D721Med (cell line): Measurements from ENCODE around the gene MBNL2.

Experiments
- DNase-seq: peaks from one replicate; pipeline ENCODE4 v3.0.0; 2011; ENCODE audit warnings: low spot score; ENCODE audit not compliant: insufficient read length
- FAIRE-seq: peaks from 2 replicates; lab custom pipeline; 2011; peaks lifted over from hg19 to GRCh38; lab: Jason Lieb, UNC
- TF ChIP-seq, protein P1 (sequence below): IDR thresholded peaks from 2 replicates; pipeline ENCODE4 v1.5.1; 2012; ENCODE audit warnings: mild to moderate bottlenecking, control low read depth; ENCODE audit not compliant: insufficient read depth; ENCODE audit errors: missing control alignments

MBNL2 gene, protein sequence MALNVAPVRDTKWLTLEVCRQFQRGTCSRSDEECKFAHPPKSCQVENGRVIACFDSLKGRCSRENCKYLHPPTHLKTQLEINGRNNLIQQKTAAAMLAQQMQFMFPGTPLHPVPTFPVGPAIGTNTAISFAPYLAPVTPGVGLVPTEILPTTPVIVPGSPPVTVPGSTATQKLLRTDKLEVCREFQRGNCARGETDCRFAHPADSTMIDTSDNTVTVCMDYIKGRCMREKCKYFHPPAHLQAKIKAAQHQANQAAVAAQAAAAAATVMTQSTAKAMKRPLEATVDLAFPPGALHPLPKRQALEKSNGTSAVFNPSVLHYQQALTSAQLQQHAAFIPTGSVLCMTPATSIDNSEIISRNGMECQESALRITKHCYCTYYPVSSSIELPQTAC

GRCh38 chr13:97221989-97222700 is at the start of gene MBNL2:
TSS of gene MBNL2 (plus strand) at chr13:97222333. CDS start at chr13:97276236, 53,903 bp downstream.
- FAIRE-seq (peak; percentile 32), DNase-seq (peak; percentile 30)
- TF ChIP-seq, protein P1, sequence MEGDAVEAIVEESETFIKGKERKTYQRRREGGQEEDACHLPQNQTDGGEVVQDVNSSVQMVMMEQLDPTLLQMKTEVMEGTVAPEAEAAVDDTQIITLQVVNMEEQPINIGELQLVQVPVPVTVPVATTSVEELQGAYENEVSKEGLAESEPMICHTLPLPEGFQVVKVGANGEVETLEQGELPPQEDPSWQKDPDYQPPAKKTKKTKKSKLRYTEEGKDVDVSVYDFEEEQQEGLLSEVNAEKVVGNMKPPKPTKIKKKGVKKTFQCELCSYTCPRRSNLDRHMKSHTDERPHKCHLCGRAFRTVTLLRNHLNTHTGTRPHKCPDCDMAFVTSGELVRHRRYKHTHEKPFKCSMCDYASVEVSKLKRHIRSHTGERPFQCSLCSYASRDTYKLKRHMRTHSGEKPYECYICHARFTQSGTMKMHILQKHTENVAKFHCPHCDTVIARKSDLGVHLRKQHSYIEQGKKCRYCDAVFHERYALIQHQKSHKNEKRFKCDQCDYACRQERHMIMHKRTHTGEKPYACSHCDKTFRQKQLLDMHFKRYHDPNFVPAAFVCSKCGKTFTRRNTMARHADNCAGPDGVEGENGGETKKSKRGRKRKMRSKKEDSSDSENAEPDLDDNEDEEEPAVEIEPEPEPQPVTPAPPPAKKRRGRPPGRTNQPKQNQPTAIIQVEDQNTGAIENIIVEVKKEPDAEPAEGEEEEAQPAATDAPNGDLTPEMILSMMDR = no peak

- FAIRE-seq = no peak
- TF ChIP-seq, protein P1 = no peak
Measured at GRCh38 chr13:97174638-97175037, 47.5 kb upstream of the MBNL2 start.

DNA sequence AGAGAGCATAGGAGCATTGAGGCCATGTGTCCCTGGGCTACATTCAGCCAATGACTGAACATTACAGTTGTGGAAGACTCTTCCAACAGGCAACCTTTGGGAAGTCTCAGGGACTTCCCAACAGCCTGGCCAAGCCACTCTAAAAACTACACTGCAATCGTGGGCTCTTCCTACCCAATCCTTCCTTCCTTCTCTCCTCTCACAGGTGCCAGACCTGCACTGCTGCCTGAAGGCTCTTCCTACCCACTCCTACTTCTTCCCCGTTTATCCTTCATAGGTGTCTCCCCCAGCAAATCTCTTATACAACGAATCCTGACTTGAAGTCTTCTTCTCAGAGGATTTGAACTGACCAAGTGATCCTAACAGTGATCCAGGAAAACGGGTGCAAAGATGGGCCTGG is 47.1 kb upstream of the MBNL2 start:
- no peak for FAIRE-seq
- DNase-seq = no peak
- TF ChIP-seq, protein P1 = no peak

More at GRCh38 chr13:97174638-97175037, 47.5 kb upstream of the MBNL2 start:
- DNase-seq = no peak

GRCh38 chr13:97179501-97179900 is 42.6 kb upstream of the MBNL2 start:
- FAIRE-seq (no peak), DNase-seq (no peak)
- TF ChIP-seq, protein P1 = no peak

GRCh38 chr13:97182111-97182890 is 39.8 kb upstream of the MBNL2 start:
- FAIRE-seq = no peak
- no peak for DNase-seq
- TF ChIP-seq, protein P1 = no peak

- FAIRE-seq (no peak), DNase-seq (no peak)
- TF ChIP-seq, protein P1 = no peak
Measured at GRCh38 chr13:97185291-97185690, 36.8 kb upstream of the MBNL2 start.
